ENCODE results near the gene CAPNS1.
A peak's percentile ranks its signal among the peaks of the same experiment; 100 is the strongest.
"Not testable (repeated sequence)": the region's sequence is repeated elsewhere in the genome, so short reads cannot be mapped to it uniquely, and the experiment has no call there.

The CAPNS1 gene

GRCh38 chr19:36121486-36122124, 18.3 kb upstream of the CAPNS1 start:
- Mint-ChIP-seq H3K4me3 (no peak overlapping the region), H3K27me3 (no peaks in the 10 kb centered on the region), H3K4me1 (ENCODE audit: low read depth in 2 of 2) (peaks cover 16 to 19% of the 10 kb centered on the region in 2 donors), H3K27ac (no peak overlapping the region), H3K9me3 (no peaks in the 10 kb centered on the region), H3K36me3 (ENCODE audit: insufficient read depth) (peaks cover 55% of the 10 kb centered on the region)
- ATAC-seq (replicated peaks): no peak
- DNase-seq: no peak

GRCh38 chr19:36125557-36125956, 14.3 kb upstream of the CAPNS1 start:
- Mint-ChIP-seq H3K9me3 (no peaks in the 10 kb centered on the region), H3K4me1 (ENCODE audit: low read depth in 2 of 2) (peaks cover 8 to 11% of the 10 kb centered on the region in 2 donors), H3K4me3 (no peak overlapping the region), H3K27me3 (no peaks in the 10 kb centered on the region), H3K27ac (no peak overlapping the region), H3K36me3 (ENCODE audit: insufficient read depth) (peaks cover 25% of the 10 kb centered on the region)
- DNase-seq (no peak), ATAC-seq (replicated peaks) (no peak)

DNA sequence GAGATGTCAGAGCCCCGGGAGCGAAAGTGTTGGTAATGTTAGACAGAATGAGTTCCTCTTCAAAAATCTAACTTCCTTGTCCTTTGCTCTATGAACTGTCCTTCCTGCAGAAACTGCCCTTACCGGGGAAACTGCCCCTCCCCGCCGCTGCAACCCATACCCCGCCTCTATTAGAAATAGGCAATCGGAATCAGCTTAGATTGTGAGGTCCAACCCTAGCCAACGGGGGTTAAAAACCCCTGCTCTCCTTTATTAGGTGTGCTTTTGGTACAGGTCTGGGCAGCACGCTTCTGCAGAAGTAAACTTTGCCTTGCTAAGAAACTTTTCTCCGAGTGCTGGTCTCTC, 11.5 kb upstream of the CAPNS1 start:
- ATAC-seq (replicated peaks): peak; percentile 1
- Mint-ChIP-seq H3K4me3 (peak overlapping the region; percentile 71 to 79), H3K27me3 (no peaks in the 10 kb centered on the region), H3K9me3 (no peaks in the 10 kb centered on the region), H3K4me1 (ENCODE audit: low read depth in 2 of 2) (peaks cover 20 to 24% of the 10 kb centered on the region in 2 donors), H3K27ac (peak overlapping the region; percentile 66 to 92), H3K36me3 (ENCODE audit: insufficient read depth) (peaks cover 5% of the 10 kb centered on the region)
- DNase-seq: no peak

DNA sequence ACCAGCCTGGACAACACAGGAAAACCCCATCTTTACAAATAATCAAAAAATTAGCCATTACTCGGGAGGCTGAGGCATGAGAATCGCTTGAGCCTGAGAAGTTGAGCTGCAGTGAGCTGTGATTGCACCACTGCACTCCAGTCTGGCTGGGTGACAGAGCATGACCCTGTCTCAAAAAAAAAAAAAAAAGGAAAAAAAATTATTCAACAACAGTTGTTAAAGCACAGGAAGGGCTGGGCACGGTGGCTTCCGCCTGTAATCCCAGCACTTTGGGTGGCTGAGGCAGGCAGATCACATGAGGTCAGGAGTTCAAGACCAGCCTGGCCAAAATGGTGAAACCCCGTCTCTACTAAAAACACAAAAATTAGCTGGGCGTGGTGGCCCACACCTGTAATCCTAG, 8.6 kb upstream of the CAPNS1 start:
- Mint-ChIP-seq H3K4me3 (peak overlapping the region; percentile 36 to 37), H3K27ac (peak overlapping the region; percentile 87 to 89), H3K4me1 (ENCODE audit: low read depth in 2 of 2) (peaks cover 20 to 24% of the 10 kb centered on the region in 2 donors)
- not testable (repeated sequence) for H3K27me3 Mint-ChIP-seq; H3K9me3 Mint-ChIP-seq; H3K36me3 Mint-ChIP-seq (ENCODE audit: insufficient read depth)
- DNase-seq (peak in 2 of 3 experiments; percentile 11 to 13), ATAC-seq (replicated peaks) (peak; percentile 18)

DNA sequence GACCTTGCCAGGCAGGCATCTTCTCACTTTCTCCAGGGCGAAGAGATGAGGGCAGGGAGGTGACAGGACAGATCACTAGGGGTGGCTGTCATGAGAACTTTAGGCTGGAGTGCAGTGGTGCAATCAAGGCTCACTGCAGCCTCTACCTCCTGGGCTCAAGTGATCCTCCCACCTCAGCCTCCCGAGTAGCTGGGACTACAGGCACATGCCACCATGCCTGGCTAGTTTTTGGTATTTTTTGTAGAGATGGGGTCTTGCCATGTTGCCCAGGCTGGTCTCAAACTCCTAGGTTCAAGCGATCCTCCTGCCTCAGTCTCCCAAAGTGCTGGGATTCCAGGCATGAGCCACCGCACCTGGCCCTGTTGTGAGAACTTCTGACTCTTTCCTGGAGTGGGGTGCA, 5.0 kb upstream of the CAPNS1 start:
- not testable (repeated sequence) for DNase-seq; H3K4me3 Mint-ChIP-seq; H3K9me3 Mint-ChIP-seq; H3K27me3 Mint-ChIP-seq; ATAC-seq (replicated peaks); H3K27ac Mint-ChIP-seq
- H3K4me1 Mint-ChIP-seq (ENCODE audit: low read depth in 2 of 2): peaks cover 13 to 20% of the 10 kb centered on the region in 2 donors
- H3K36me3 Mint-ChIP-seq (ENCODE audit: insufficient read depth): peaks cover 12% of the 10 kb centered on the region

- Mint-ChIP-seq H3K9me3 (no peaks in the 10 kb centered on the region), H3K27ac (peak overlapping the region in 1 of 2 donors; percentile 85), H3K4me3 (peak overlapping the region in 1 of 2 donors; percentile 42), H3K36me3 (ENCODE audit: insufficient read depth) (peaks cover 33% of the 10 kb centered on the region), H3K27me3 (no peaks in the 10 kb centered on the region), H3K4me1 (ENCODE audit: low read depth in 2 of 2) (peaks cover 18 to 24% of the 10 kb centered on the region in 2 donors)
- DNase-seq (no peak), ATAC-seq (replicated peaks) (no peak)
Observed at GRCh38 chr19:36136964-36137686, 2.7 kb upstream of the CAPNS1 start.

- H3K9me3 Mint-ChIP-seq: no peaks in the 10 kb centered on the region
- H3K4me1 Mint-ChIP-seq (ENCODE audit: low read depth in 2 of 2): peaks cover 18 to 23% of the 10 kb centered on the region in 2 donors
- no peak for ATAC-seq (replicated peaks)
- peaks cover 45% of the 10 kb centered on the region for H3K36me3 Mint-ChIP-seq (ENCODE audit: insufficient read depth)
- peak overlapping the region; percentile 96 to 97 for H3K4me3 Mint-ChIP-seq
- H3K27ac Mint-ChIP-seq: peak overlapping the region; percentile 87 to 91
- no peak for DNase-seq
- no peaks in the 10 kb centered on the region for H3K27me3 Mint-ChIP-seq
Observed at GRCh38 chr19:36139120-36139472, 770 bp upstream of the CAPNS1 start.

GRCh38 chr19:36140304-36141038, 605 bp downstream of the CAPNS1 start:
- DNase-seq (peak in 2 of 3 experiments; percentile 25 to 37), ATAC-seq (replicated peaks) (peak; percentile 19)
- peaks cover 18 to 23% of the 10 kb centered on the region in 2 donors for H3K4me1 Mint-ChIP-seq (ENCODE audit: low read depth in 2 of 2)
- H3K27me3 Mint-ChIP-seq: no peaks in the 10 kb centered on the region
- H3K9me3 Mint-ChIP-seq: no peaks in the 10 kb centered on the region
- peak overlapping the region; percentile 96 to 97 for H3K4me3 Mint-ChIP-seq
- H3K27ac Mint-ChIP-seq: peak overlapping the region; percentile 87 to 91
- peaks cover 58% of the 10 kb centered on the region for H3K36me3 Mint-ChIP-seq (ENCODE audit: insufficient read depth)

DNA sequence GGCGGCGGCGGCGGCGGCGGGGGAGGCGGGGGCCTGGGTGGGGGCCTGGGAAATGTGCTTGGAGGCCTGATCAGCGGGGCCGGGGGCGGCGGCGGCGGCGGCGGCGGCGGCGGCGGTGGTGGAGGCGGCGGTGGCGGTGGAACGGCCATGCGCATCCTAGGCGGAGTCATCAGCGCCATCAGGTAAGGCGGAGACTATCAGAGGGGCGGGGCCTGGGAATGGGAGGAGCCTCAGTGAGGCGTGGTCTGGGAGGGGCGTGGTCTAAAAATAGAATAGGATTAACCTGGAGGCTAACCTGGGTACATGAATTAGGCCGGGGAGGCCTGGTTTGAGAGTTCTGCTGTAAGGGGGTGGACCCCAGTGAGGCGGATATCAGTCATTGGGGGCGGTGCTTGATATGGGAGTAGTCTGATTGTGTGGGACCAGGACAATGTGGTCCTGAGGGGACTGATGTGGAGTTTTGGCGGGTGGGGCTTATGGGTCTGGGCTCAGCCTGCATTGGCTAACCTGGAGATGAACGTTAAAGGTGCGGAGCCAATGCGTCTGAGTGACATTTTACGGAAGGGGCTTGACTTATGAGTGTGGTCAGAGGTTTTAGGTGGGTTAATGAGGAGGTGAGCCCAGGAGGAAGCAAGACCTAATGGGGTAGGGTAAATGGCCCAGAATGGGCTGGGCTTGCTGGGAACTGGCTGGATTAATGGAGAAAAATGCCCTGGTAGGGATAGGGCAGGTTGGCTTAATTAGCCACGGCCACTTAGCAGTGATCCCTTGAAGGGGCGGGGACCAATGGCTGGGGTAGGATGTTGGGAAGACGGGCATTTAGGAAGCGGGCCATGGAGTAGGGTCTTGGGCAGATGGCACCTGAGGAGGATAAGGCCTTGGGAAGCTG, 1.4 kb downstream of the CAPNS1 start:
- Mint-ChIP-seq H3K9me3 (no peaks in the 10 kb centered on the region), H3K27me3 (no peaks in the 10 kb centered on the region), H3K36me3 (ENCODE audit: insufficient read depth) (peaks cover 66% of the 10 kb centered on the region), H3K4me1 (ENCODE audit: low read depth in 2 of 2) (peaks cover 19 to 24% of the 10 kb centered on the region in 2 donors), H3K27ac (peak overlapping the region; percentile 87 to 91), H3K4me3 (peak overlapping the region; percentile 96 to 97)
- DNase-seq (peak; percentile 91 to 97 (median 92)), ATAC-seq (replicated peaks) (peak; percentile 71)

GRCh38 chr19:36142046-36142445, 2.2 kb downstream of the CAPNS1 start:
- ATAC-seq (replicated peaks): no peak
- H3K9me3 Mint-ChIP-seq: no peaks in the 10 kb centered on the region
- no peaks in the 10 kb centered on the region for H3K27me3 Mint-ChIP-seq
- peaks cover 73% of the 10 kb centered on the region for H3K36me3 Mint-ChIP-seq (ENCODE audit: insufficient read depth)
- peaks cover 22 to 23% of the 10 kb centered on the region in 2 donors for H3K4me1 Mint-ChIP-seq (ENCODE audit: low read depth in 2 of 2)
- peak overlapping the region; percentile 87 to 91 for H3K27ac Mint-ChIP-seq
- H3K4me3 Mint-ChIP-seq: peak overlapping the region in 1 of 2 donors; percentile 96
- DNase-seq: no peak

DNA sequence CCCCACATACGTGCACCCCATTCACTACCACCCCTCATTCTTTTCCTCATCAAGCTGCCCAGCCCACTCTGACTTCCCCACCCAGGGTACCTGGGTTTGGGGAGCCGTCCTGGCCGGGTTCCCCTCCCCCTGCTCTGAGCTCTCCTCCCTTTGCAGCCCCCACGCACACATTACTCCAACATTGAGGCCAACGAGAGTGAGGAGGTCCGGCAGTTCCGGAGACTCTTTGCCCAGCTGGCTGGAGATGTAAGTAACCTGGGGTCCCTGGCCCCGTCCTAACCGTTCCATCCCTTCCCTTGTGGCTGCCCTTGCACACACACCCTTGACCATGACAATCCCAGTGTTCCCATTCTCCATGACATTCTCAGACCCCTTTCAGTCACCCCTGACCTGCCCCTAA, 2.6 kb downstream of the CAPNS1 start:
- no peaks in the 10 kb centered on the region for H3K27me3 Mint-ChIP-seq
- H3K27ac Mint-ChIP-seq: peak overlapping the region in 1 of 2 donors; percentile 38
- H3K9me3 Mint-ChIP-seq: no peaks in the 10 kb centered on the region
- H3K4me1 Mint-ChIP-seq (ENCODE audit: low read depth in 2 of 2): peaks cover 22 to 25% of the 10 kb centered on the region in 2 donors
- H3K36me3 Mint-ChIP-seq (ENCODE audit: insufficient read depth): peaks cover 77% of the 10 kb centered on the region
- no peak for DNase-seq
- peak overlapping the region; percentile 2 to 27 for H3K4me3 Mint-ChIP-seq
- no peak for ATAC-seq (replicated peaks)

GRCh38 chr19:36144624-36145023, 4.8 kb downstream of the CAPNS1 start:
- Mint-ChIP-seq H3K36me3 (ENCODE audit: insufficient read depth) (peaks cover 86% of the 10 kb centered on the region), H3K9me3 (no peaks in the 10 kb centered on the region), H3K27ac (no peak overlapping the region), H3K4me3 (no peak overlapping the region), H3K27me3 (no peaks in the 10 kb centered on the region), H3K4me1 (ENCODE audit: low read depth in 2 of 2) (peaks cover 22 to 25% of the 10 kb centered on the region in 2 donors)
- ATAC-seq (replicated peaks) (no peak), DNase-seq (no peak)

Measured in effector memory CD8-positive, alpha-beta T cell (primary cell).